PC-9 (cell line): ENCODE data around the gene POMT1.

Source experiments
- CTCF ChIP-seq: fragments of 200-600 bp; sonication (generic); conservative IDR thresholded peaks from 2 replicates; pipeline ENCODE4 v1.6.1; 2017; ENCODE audit warnings: mixed run types, antibody characterized with exemption, mild to moderate bottlenecking, moderate library complexity
- EZH2 ChIP-seq: fragments of 200-600 bp; sonication (generic); IDR thresholded peaks from 2 replicates; pipeline ENCODE4 v1.8.0; 2017; ENCODE audit warnings: antibody characterized with exemption, low read depth

GRCh38 chr9:131555841-131556673 is 53.3 kb downstream of the POMT1 start:
- TF ChIP-seq CTCF = no peak
- no peak for TF ChIP-seq EZH2
